Adrenal gland (tissue), 5 donors: ENCODE data around the gene PYGL.

ENCODE experiments used
- POLR2A ChIP-seq, 2 donors: fragments of 450-650 bp; IDR thresholded peaks; one replicate each; pipeline ENCODE4 v1.6.1; 2017; ENCODE audit warnings: antibody characterized with exemption in 2 of 2, mild to moderate bottlenecking in 2 of 2, moderate library complexity in 1 of 2
- TF ChIP-seq, protein P1 (sequence below), 6 experiments: fragments of 450-650 bp in 4 of 6; fragments of 200-600 bp in 2 of 6; sonication (generic) in 1 of 6; IDR thresholded peaks; 1 replicate in 5 of 6; 2 replicates in 1 of 6; pipeline versions ENCODE4 v1.5.1 to v1.8.0; 2016 to 2021; ENCODE audit warnings: antibody characterized with exemption in 6 of 6, mild to moderate bottlenecking in 2 of 6, moderate library complexity in 1 of 6
- donor health status: DM: no; HTN: no; CAD: no.

DNA sequence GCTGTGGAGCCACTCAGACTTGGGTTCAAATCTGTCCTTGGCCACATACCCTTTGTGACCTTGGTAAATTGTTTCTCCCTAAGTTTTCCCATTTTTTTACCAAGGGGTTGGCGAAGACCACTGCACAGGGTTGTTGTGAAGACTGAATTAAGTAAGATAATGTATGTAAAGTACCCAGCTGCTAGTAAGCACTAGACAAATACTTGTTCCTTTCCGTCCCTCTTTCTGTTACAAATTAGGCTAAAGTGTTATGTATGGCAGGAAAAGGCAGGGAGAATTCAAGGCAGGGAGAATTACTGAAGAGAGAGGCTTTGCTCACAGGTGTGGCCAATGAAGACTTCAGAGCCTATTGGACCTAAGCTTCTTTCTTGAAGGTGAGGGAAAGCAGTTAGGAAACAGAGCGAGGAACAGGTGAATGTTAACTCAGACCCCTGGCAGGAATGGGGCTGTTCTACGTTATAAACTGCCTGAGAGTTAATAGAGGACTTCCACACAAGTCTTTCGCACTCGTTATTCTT lies 46.6 kb downstream of the PYGL start:
- TF ChIP-seq, protein P1, sequence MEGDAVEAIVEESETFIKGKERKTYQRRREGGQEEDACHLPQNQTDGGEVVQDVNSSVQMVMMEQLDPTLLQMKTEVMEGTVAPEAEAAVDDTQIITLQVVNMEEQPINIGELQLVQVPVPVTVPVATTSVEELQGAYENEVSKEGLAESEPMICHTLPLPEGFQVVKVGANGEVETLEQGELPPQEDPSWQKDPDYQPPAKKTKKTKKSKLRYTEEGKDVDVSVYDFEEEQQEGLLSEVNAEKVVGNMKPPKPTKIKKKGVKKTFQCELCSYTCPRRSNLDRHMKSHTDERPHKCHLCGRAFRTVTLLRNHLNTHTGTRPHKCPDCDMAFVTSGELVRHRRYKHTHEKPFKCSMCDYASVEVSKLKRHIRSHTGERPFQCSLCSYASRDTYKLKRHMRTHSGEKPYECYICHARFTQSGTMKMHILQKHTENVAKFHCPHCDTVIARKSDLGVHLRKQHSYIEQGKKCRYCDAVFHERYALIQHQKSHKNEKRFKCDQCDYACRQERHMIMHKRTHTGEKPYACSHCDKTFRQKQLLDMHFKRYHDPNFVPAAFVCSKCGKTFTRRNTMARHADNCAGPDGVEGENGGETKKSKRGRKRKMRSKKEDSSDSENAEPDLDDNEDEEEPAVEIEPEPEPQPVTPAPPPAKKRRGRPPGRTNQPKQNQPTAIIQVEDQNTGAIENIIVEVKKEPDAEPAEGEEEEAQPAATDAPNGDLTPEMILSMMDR (IDR thresholded peaks at IDR 0.05) = no peak
- TF ChIP-seq POLR2A (IDR thresholded peaks at IDR 0.05) = no peak
